A549 (cell line): ENCODE results near the gene SF3A1.

Source experiments
- EP300 ChIP-seq, 2 experiments: fragments of >200 bp; sonication (Bioruptor Twin); formaldehyde crosslinking; IDR thresholded peaks; 2 replicates in 1 of 2; 3 replicates in 1 of 2; pipeline ENCODE4 v1.6.1; 2016 to 2017
- HOXA7 ChIP-seq: fragments of 250-450 bp; sonication (Bioruptor Pico); IDR thresholded peaks from 2 replicates; pipeline ENCODE4 v1.5.0; 2020; ENCODE audit warnings: mild to moderate bottlenecking, moderate library complexity
- KDM5A ChIP-seq: fragments of 200-600 bp; sonication (generic); IDR thresholded peaks from 2 replicates; pipeline ENCODE4 v1.6.1; 2016; ENCODE audit warnings: antibody characterized with exemption, mild to moderate bottlenecking
- PBX3 ChIP-seq: IDR thresholded peaks from 2 replicates; pipeline ENCODE4 v1.6.1; 2012
- POLR2A ChIP-seq: IDR thresholded peaks from 2 replicates; pipeline ENCODE4 v1.6.1; 2012; ENCODE audit warnings: mild to moderate bottlenecking, low read length
- ZFP36 ChIP-seq: fragments of 450-650 bp; IDR thresholded peaks from 2 replicates; pipeline ENCODE4 v1.6.1; 2014; ENCODE audit warnings: borderline replicate concordance; ENCODE audit not compliant: partially characterized antibody

- TF ChIP-seq POLR2A (no peak), PBX3 (no peak), ZFP36 (no peak), HOXA7 (CRISPR knock-in tag) (no peak), EP300 (IDR thresholded peaks at IDR 0.05) (no peak), KDM5A (no peak)
Observed at GRCh38 chr22:30289980-30290313, 66.7 kb downstream of the SF3A1 start.
